HepG2 (cell line): ENCODE results near the gene GJD3. TPM values are rescaled to one million over a fixed set of nuclear protein-coding genes. Genes with fewer than 3 reads are reported as not detected.

Experiments used
- BCL6 ChIP-seq: IDR thresholded peaks from 2 replicates; pipeline ENCODE4 v1.6.1; 2016; ENCODE audit warnings: missing genetic modification reagents, missing compliant biosample characterization
- ELF4 ChIP-seq: sonication (generic); formaldehyde crosslinking; IDR thresholded peaks from 2 replicates; pipeline ENCODE4 v1.5.0; 2020; ENCODE audit warnings: missing genetic modification reagents, mild to moderate bottlenecking, moderate library complexity, borderline replicate concordance
- FOXJ3 ChIP-seq: sonication (generic); formaldehyde crosslinking; IDR thresholded peaks from 2 replicates; pipeline ENCODE4 v1.4.0; 2020; ENCODE audit warnings: missing genetic modification reagents, mild to moderate bottlenecking, borderline replicate concordance
- KDM5B ChIP-seq: sonication (generic); formaldehyde crosslinking; IDR thresholded peaks from 2 replicates; pipeline ENCODE4 v1.4.0; 2020; ENCODE audit warnings: missing genetic modification reagents, mild to moderate bottlenecking, borderline replicate concordance
- KIAA2018 ChIP-seq: sonication (generic); formaldehyde crosslinking; IDR thresholded peaks from 2 replicates; pipeline ENCODE4 v1.5.0; 2020; ENCODE audit warnings: mild to moderate bottlenecking, missing genetic modification reagents, borderline replicate concordance
- MIER3 ChIP-seq: IDR thresholded peaks from 2 replicates; pipeline ENCODE4 v1.6.1; 2016; ENCODE audit warnings: missing compliant biosample characterization, borderline replicate concordance
- MTA3 ChIP-seq: sonication (generic); formaldehyde crosslinking; IDR thresholded peaks from 2 replicates; pipeline ENCODE4 v1.4.0; 2020; ENCODE audit warnings: missing genetic modification reagents
- ZBTB1 ChIP-seq: sonication (generic); formaldehyde crosslinking; IDR thresholded peaks from 2 replicates; pipeline ENCODE4 v1.4.0; 2020; ENCODE audit warnings: missing genetic modification reagents, borderline replicate concordance
- ZBTB34 ChIP-seq: sonication (generic); formaldehyde crosslinking; IDR thresholded peaks from 2 replicates; pipeline ENCODE4 v1.8.0; 2022; ENCODE audit warnings: mild to moderate bottlenecking, missing genetic modification reagents
- ZBTB46 ChIP-seq: sonication (generic); formaldehyde crosslinking; IDR thresholded peaks from 2 replicates; pipeline ENCODE4 v1.4.0; 2020; ENCODE audit warnings: mild to moderate bottlenecking, missing genetic modification reagents, borderline replicate concordance
- ZNF281 ChIP-seq: sonication (generic); formaldehyde crosslinking; IDR thresholded peaks from 2 replicates; pipeline ENCODE4 v1.4.0; 2020; ENCODE audit warnings: missing genetic modification reagents, borderline replicate concordance
- ZNF501 ChIP-seq: sonication (generic); formaldehyde crosslinking; IDR thresholded peaks from 2 replicates; pipeline ENCODE4 v1.5.1; 2020; ENCODE audit warnings: mild to moderate bottlenecking, moderate library complexity, missing genetic modification reagents
- ZNF563 ChIP-seq: sonication (generic); formaldehyde crosslinking; IDR thresholded peaks from 2 replicates; pipeline ENCODE4 v1.8.0; 2022; ENCODE audit warnings: mild to moderate bottlenecking, moderate library complexity, missing genetic modification reagents
- polyA plus RNA-seq, 8 experiments: library from polyadenylated mRNA; depleted of rRNA in 3 of 8; stranded (reverse) in 7 of 8; unstranded in 1 of 8; fragments of >200 nt; fragmentation: Illumina TruSeq in 4 of 8; extraction: Trizol in 4 of 8; gene quantifications; 2 replicates each; pipeline versions ENCODE4 v1.2.1 to v1.2.3, GENCODE V29; 2011 to 2016; ENCODE audit warnings: low read depth in 4 of 8, missing spikeins in 1 of 8, mixed read lengths in 1 of 8; ENCODE audit not compliant: insufficient read depth in 1 of 8
- total RNA-seq, 5 experiments: library from RNA; depleted of rRNA; stranded (reverse); fragments of >200 nt; fragmentation: Illumina TruSeq; extraction: Trizol; gene quantifications; 2 replicates each; pipeline ENCODE4 v1.2.3, GENCODE V29; 2016; ENCODE audit warnings: low read depth in 1 of 5

Gene GJD3
- total and polyA plus RNA-seq, 2 of the 13 experiments (the other 11 are each of a cell fraction or from before 2014, with no cell fraction given) = not detected

- TF ChIP-seq ZNF281 (CRISPR knock-in tag) (peak; percentile 97), ZBTB34 (CRISPR knock-in tag) (0 out of 2 replicates have a peak, but pooled peaks have one; percentile 40), KIAA2018 (no peak), FOXJ3 (CRISPR knock-in tag) (peak; percentile 15; the same call in 1 of the 2 replicates), ZBTB46 (CRISPR knock-in tag) (peak; percentile 2; the same call in 1 of the 2 replicates), BCL6 (CRISPR knock-in tag) (peak; percentile 54; the same call in 1 of the 2 replicates), ELF4 (CRISPR knock-in tag) (no peak; the same call in 1 of the 2 replicates), ZBTB1 (no peak), MTA3 (CRISPR knock-in tag) (no peak), MIER3 (CRISPR knock-in tag) (peak; percentile 39; the same call in 1 of the 2 replicates), ZNF501 (CRISPR knock-in tag) (peak; percentile 75), KDM5B (peak; percentile 82), ZNF563 (CRISPR knock-in tag) (peak; percentile 90)
Measured at GRCh38 chr17:40345161-40345993, 19.2 kb downstream of the GJD3 start (continued).
